Activated CD8-positive, alpha-beta memory T cell treated with anti-CD3 and anti-CD28 coated beads for 48 hours (primary cell): ENCODE measurements around the gene SLC10A7.

Source experiments
- DNase-seq, 3 experiments: peaks; one replicate each; pipeline ENCODE4 v3.0.0-alpha.2; 2020; ENCODE audit warnings: low read depth in 2 of 3, low spot score in 2 of 3

SLC10A7 gene

GRCh38 chr4:146495269-146495668, 26.5 kb downstream of the SLC10A7 start:
- no peak for DNase-seq

- no peak for DNase-seq
These were observed 27.6 kb downstream of the SLC10A7 start for GRCh38 chr4:146494143-146494542.

GRCh38 chr4:146490106-146490505, 31.6 kb downstream of the SLC10A7 start:
- no peak for DNase-seq

- DNase-seq: no peak
These were observed 33.1 kb downstream of the SLC10A7 start for GRCh38 chr4:146488495-146489174.

- DNase-seq: no peak
These were observed 35.2 kb downstream of the SLC10A7 start for GRCh38 chr4:146486565-146486964.

GRCh38 chr4:146485968-146486367, 35.8 kb downstream of the SLC10A7 start:
- no peak for DNase-seq

- no peak for DNase-seq
These were observed 39.0 kb downstream of the SLC10A7 start for GRCh38 chr4:146482788-146483187.

- no peak for DNase-seq
These were observed 40.5 kb downstream of the SLC10A7 start for GRCh38 chr4:146481246-146481645.

GRCh38 chr4:146478009-146478408, 43.7 kb downstream of the SLC10A7 start:
- DNase-seq: no peak

- no peak for DNase-seq
These were observed 44.7 kb downstream of the SLC10A7 start for GRCh38 chr4:146477054-146477453.

GRCh38 chr4:146472404-146472803, 49.3 kb downstream of the SLC10A7 start:
- DNase-seq: no peak

- no peak for DNase-seq
These were observed 51.1 kb downstream of the SLC10A7 start for GRCh38 chr4:146470604-146471003.

GRCh38 chr4:146469022-146469421, 52.7 kb downstream of the SLC10A7 start:
- no peak for DNase-seq

GRCh38 chr4:146465628-146466027, 56.1 kb downstream of the SLC10A7 start:
- no peak for DNase-seq

- no peak for DNase-seq
These were observed 59.5 kb downstream of the SLC10A7 start for GRCh38 chr4:146462251-146462650.

GRCh38 chr4:146458594-146458993, 63.1 kb downstream of the SLC10A7 start:
- DNase-seq: no peak

- no peak for DNase-seq
These were observed 65.1 kb downstream of the SLC10A7 start for GRCh38 chr4:146456681-146457080.

GRCh38 chr4:146453181-146453807, 68.4 kb downstream of the SLC10A7 start:
- DNase-seq: no peak

GRCh38 chr4:146450524-146450923, 71.2 kb downstream of the SLC10A7 start:
- no peak for DNase-seq

GRCh38 chr4:146446555-146446954, 75.2 kb downstream of the SLC10A7 start:
- no peak for DNase-seq

GRCh38 chr4:146445198-146446150, 76.3 kb downstream of the SLC10A7 start:
- no peak for DNase-seq

GRCh38 chr4:146443525-146443924, 78.2 kb downstream of the SLC10A7 start:
- DNase-seq: no peak
